Upper lobe of right lung (tissue), 1 donor: Measurements from ENCODE around the gene FAM114A1. TPM values are rescaled to one million over a fixed set of nuclear protein-coding genes. Genes with fewer than 3 reads are reported as not detected.
A peak's percentile ranks its signal among the peaks of the same experiment; 100 is the strongest.

Source experiments
- ATAC-seq: fragments of 200-7000 bp; cut with Tn5 transposase; one replicate; pipeline ENCODE4 v1.9.1; 2020; ENCODE audit warnings: mild to moderate bottlenecking, moderate library complexity
- DNase-seq: peaks from one replicate; pipeline ENCODE4 v3.0.0-alpha.2; 2020
- H3K27ac ChIP-seq: fragments of 200-600 bp; one replicate; pipeline ENCODE4 v1.8.0; 2022
- H3K27me3 ChIP-seq: fragments of 200-600 bp; one replicate; pipeline ENCODE4 v1.8.0; 2022; ENCODE audit warnings: mild to moderate bottlenecking
- H3K36me3 ChIP-seq: fragments of 200-600 bp; one replicate; pipeline ENCODE4 v1.8.0; 2022
- H3K4me1 ChIP-seq: fragments of 200-600 bp; one replicate; pipeline ENCODE4 v1.8.0; 2022
- H3K4me3 ChIP-seq: fragments of 200-600 bp; one replicate; pipeline ENCODE4 v1.8.0; 2022; ENCODE audit warnings: mild to moderate bottlenecking
- H3K9me3 ChIP-seq: fragments of 200-600 bp; one replicate; pipeline ENCODE4 v1.8.0; 2022
- intact Hi-C: fragments of 100-400 bp; cut with DNase I; formaldehyde crosslinking; loops from one replicate; pipeline ENCODE4 v1.11.0; 2022
- total RNA-seq: library from RNA; stranded (reverse); fragmentation: NEBNext Ultra II Directional; extraction: Animal tissue kit (Norgen Biotek cat#: 25700); gene quantifications from one replicate; pipeline ENCODE4 v1.2.1, GENCODE V29; 2021
- TF ChIP-seq, protein P1 (sequence below): fragments of 200-600 bp; IDR thresholded peaks from one replicate; pipeline ENCODE4 v1.8.0; 2022; ENCODE audit warnings: antibody characterized with exemption
- donor health status: DM: no; HTN: yes; CAD: no; lungs with severe emphysema.

FAM114A1 gene
- total RNA-seq, 1 donor from 2014 or later = 39.8 TPM

DNA sequence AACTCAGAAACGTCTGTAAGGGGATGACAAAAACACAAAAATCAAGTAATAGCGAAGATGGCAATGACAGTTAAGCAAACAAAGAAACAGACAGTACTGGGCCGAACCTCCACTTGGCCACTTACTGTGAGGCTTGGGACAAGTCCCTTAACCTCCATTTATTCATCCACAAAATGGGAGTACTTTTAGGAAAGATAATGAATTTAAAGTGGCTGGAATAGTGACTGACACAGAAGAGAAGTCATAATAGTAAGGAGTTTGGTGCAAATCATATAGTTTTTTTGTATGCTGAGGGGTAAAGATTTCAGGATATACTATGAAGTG is 9.5 kb upstream of the FAM114A1 start:
- TF ChIP-seq, protein P1, sequence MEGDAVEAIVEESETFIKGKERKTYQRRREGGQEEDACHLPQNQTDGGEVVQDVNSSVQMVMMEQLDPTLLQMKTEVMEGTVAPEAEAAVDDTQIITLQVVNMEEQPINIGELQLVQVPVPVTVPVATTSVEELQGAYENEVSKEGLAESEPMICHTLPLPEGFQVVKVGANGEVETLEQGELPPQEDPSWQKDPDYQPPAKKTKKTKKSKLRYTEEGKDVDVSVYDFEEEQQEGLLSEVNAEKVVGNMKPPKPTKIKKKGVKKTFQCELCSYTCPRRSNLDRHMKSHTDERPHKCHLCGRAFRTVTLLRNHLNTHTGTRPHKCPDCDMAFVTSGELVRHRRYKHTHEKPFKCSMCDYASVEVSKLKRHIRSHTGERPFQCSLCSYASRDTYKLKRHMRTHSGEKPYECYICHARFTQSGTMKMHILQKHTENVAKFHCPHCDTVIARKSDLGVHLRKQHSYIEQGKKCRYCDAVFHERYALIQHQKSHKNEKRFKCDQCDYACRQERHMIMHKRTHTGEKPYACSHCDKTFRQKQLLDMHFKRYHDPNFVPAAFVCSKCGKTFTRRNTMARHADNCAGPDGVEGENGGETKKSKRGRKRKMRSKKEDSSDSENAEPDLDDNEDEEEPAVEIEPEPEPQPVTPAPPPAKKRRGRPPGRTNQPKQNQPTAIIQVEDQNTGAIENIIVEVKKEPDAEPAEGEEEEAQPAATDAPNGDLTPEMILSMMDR = no peak

DNA sequence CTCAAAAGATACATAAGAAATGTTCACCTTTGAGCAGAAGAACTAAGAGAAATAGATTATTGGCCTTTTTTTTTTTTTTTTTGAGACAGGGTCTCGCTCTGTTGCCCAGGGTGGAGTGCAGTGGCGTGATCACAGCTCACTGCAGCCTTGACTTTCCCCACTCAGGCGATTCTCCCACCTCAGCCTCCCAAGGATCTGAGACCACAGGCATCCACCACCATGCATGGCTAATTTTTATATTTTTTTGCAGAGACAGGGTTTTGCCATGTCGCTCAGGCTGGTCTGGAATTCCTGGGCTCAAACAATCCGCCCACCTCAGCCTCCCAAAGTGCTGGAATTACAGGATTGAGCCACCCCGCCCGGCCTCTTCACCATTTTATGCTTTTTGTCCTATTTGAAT is 8.1 kb upstream of the FAM114A1 start:
- no peak for DNase-seq
- TF ChIP-seq, protein P1 = no peak
- H3K9me3 ChIP-seq = no peaks in the 10 kb centered on the region
- no peak for ATAC-seq
- no peaks in the 10 kb centered on the region for H3K27me3 ChIP-seq
- H3K4me1 ChIP-seq = no peaks in the 10 kb centered on the region
- no peak overlapping the region for H3K4me3 ChIP-seq
- no peaks in the 10 kb centered on the region for H3K36me3 ChIP-seq
- H3K27ac ChIP-seq = no peak overlapping the region
- intact Hi-C loops = no loop called here

More for the DNA sequence above, 9.5 kb upstream of the FAM114A1 start:
- ATAC-seq (no peak), DNase-seq (no peak)
- Histone ChIP-seq H3K27me3 (no peaks in the 10 kb centered on the region), H3K4me1 (no peaks in the 10 kb centered on the region), H3K36me3 (no peaks in the 10 kb centered on the region), H3K9me3 (no peaks in the 10 kb centered on the region), H3K4me3 (no peak overlapping the region), H3K27ac (peak overlapping the region; percentile 78)
- intact Hi-C loops = no loop called here

DNA sequence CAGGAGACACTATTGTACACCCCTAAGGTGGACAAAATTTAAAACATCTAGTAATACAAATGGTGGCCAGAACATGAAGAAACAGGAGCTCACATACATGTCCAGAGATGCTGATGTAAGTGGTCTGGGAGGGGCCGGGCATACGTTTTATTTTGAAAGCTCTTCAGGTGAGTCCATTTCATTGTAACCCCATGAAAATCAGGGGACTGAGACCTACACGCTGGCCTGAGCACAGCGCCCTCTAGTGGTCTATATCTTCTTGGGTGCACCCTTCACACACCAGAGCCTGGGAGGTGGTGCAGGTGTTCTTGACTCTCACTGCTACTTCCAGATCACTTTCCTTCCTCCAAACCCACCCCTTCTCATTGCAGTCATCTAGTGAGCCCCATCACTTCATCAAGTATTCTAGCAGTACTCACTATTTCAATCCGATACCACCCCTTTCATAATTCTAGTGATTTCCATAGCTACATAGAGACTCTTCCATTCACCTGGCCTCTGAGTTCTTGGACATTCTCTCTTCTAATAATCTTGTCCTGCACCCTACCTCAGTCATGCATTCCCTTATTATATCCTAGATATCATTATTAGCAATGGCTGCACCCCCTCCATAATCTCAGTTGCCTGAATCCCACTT is 6.7 kb upstream of the FAM114A1 start:
- TF ChIP-seq, protein P1 = peak; percentile 77
- peak; percentile 80 for ATAC-seq
- intact Hi-C loops = no loop called here
- H3K9me3 ChIP-seq = no peaks in the 10 kb centered on the region
- no peaks in the 10 kb centered on the region for H3K27me3 ChIP-seq
- no peak overlapping the region for H3K27ac ChIP-seq
- DNase-seq = no peak
- no peak overlapping the region for H3K4me3 ChIP-seq
- H3K4me1 ChIP-seq = no peaks in the 10 kb centered on the region
- no peaks in the 10 kb centered on the region for H3K36me3 ChIP-seq

DNA sequence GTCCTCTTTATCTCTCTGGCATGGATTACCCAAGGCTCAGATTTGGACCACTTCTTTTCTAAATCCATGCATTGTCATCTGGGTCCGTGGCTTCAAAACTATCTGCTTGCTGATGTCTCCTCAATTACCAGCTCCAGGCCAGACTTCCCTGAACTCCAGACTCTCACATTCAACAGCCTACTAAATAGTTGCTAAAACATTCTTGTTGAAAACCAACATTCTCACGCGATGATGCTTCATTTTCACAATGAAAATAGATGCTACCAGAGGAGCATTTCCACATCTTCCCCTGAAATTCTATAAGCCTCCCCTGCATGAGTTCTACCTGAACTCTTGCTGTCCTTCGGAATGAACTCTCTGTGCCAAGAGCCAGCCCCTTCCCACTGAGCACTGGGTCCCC is 5.8 kb upstream of the FAM114A1 start:
- intact Hi-C loops = no loop called here
- Histone ChIP-seq H3K36me3 (no peaks in the 10 kb centered on the region), H3K27me3 (no peaks in the 10 kb centered on the region), H3K9me3 (no peaks in the 10 kb centered on the region), H3K4me3 (no peak overlapping the region), H3K27ac (no peak overlapping the region), H3K4me1 (peaks cover under 1% of the 10 kb centered on the region)
- TF ChIP-seq, protein P1 = no peak
- no peak for ATAC-seq
- DNase-seq = no peak

DNA sequence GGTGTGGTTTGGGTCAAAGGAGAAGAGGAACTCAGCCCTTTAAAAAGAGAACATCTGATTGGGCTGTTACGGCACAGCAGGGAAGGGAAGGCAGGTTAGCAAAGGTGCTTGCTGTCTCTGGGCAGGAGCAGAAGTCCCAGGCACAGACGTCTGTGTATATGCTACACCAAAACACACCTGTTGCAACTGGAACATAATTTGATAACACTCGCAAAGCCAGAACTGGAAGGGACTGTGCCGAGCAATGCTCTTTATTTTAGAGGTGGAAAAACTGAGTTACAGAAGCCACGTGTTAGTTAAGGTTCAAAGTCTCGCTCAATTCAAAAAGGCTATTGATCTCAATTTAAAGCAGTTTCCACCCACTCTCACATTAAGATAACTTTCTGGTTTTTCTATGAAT is 2.2 kb upstream of the FAM114A1 start:
- Histone ChIP-seq H3K4me3 (no peak overlapping the region), H3K27ac (no peak overlapping the region), H3K27me3 (no peaks in the 10 kb centered on the region), H3K36me3 (no peaks in the 10 kb centered on the region), H3K9me3 (no peaks in the 10 kb centered on the region), H3K4me1 (peaks cover 5% of the 10 kb centered on the region)
- TF ChIP-seq, protein P1 = no peak
- ATAC-seq (no peak), DNase-seq (no peak)
- intact Hi-C loops = no loop called here

DNA sequence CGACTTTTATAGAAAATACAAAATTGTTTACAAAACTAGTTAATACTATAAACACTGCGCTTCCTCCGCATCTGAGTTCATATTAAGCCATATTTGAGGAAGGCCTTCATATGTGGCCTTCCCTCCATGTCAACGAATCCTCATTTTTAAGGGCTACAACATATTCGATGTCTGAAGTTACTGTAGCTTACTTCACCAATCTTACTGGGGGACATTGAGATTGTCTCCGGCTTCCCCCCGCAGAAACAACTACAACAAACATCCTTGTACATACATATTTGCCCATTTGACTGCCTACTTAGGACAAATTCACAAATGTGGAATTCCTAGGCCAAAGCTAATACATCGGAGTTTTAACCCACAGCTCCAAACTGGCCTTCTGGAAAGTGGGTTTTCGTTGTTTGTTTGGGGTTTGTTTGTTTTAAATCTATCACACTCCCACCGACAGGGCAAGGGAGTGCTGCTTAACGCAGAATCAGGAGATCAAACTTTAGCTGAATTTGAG is 581 bp upstream of the FAM114A1 start:
- Histone ChIP-seq H3K4me1 (peaks cover 5% of the 10 kb centered on the region), H3K36me3 (peaks cover 9% of the 10 kb centered on the region), H3K27ac (peak overlapping the region; percentile 90), H3K9me3 (no peaks in the 10 kb centered on the region), H3K4me3 (peak overlapping the region; percentile 83), H3K27me3 (no peaks in the 10 kb centered on the region)
- ATAC-seq = no peak
- no peak for DNase-seq
- TF ChIP-seq, protein P1 = no peak
- intact Hi-C loops = no loop called here
